HG03432 (cell line): ENCODE data around the gene CTNNA2.
A peak's percentile ranks its signal among the peaks of the same experiment; 100 is the strongest.

ENCODE experiments used
- ATAC-seq: cut with Tn5 transposase; IDR thresholded peaks from one replicate; pipeline ENCODE4 v1.9.1; 2021; ENCODE audit warnings: mild to moderate bottlenecking, moderate library complexity; ENCODE audit not compliant: unreplicated experiment

CTNNA2 gene

GRCh38 chr2:79844011-79844410 lies 331.2 kb downstream of the CTNNA2 start:
- ATAC-seq = no peak

DNA sequence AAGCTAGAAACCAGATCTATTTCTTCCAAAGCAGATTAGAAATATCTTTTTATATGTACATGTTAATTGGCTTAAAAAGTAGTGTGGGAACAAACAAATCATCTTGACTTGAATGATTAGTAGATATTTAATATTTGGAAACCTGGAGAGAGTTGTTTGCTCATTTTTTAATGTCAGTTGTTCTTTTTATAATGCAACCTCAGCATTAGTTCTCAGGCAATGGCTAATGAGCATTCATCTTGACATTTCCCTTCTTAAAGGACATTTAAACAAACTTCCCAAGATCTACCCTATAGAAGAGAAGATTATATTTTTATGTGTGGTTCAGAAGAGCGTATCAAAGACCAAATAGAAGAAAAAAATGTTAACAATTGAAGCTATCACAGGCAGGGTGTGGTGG lies 334.0 kb downstream of the CTNNA2 start:
- no peak for ATAC-seq

- no peak for ATAC-seq
Measured at GRCh38 chr2:79849241-79849640, 336.4 kb downstream of the CTNNA2 start.

- no peak for ATAC-seq
Measured at GRCh38 chr2:79849949-79850348, 337.1 kb downstream of the CTNNA2 start.

DNA sequence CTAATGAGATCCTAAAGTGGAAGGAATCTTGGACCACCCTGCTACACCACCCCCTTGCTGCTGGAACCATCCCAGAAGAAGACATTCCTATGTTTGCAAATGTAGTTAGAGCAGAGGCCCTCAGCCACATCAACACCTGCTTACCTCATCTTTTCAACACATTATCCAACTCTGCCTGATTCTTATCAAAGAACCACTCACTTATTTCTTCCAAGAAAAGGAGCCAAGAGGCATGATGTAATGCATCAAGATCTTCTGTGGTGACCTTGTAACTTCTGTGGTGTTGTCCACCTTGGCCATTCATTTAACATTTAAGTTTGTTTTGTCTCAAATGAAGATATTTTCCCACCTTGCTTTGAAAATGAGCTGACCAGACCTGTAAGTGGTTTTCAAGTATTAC lies 338.1 kb downstream of the CTNNA2 start:
- no peak for ATAC-seq

GRCh38 chr2:79855264-79856006 lies 342.6 kb downstream of the CTNNA2 start:
- no peak for ATAC-seq

GRCh38 chr2:79857888-79858287 lies 345.0 kb downstream of the CTNNA2 start:
- ATAC-seq = no peak

GRCh38 chr2:79860228-79861058 lies 347.6 kb downstream of the CTNNA2 start:
- ATAC-seq = no peak

DNA sequence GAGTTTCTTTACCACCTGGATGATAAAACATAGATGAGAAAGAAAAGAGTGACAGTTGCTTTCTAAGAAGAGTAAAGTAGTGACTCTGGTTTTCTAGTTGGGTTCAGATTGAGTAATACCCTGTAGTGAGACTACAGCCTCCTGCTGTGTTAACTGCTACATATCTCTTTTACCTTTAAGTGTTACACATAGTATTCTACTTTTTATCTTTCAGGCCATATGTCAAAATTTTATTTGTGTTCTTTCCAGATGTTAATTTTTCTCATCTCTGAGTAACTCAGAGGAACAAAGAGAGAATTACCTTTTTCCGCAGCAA lies 348.2 kb downstream of the CTNNA2 start:
- ATAC-seq = no peak

- ATAC-seq = no peak
Measured at GRCh38 chr2:79862756-79863155, 349.9 kb downstream of the CTNNA2 start.

DNA sequence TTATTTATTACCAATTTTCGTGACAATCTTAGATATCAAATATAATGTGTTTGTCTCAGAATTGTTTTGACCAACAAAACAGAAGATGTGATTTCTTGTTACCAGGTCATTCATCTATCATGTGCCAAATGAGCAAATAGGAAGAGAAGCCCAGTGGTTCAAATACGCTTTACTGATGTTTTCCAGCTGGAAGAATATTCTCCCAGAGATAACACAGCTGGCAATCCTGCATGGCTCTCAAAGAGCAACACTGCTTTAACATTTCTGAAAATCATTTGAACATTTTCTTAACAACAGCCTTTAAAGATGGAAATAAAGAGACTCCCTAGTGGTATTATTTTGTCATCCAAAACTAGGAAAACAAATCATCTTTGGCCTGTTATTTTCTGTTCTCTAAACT lies 359.8 kb downstream of the CTNNA2 start:
- ATAC-seq = no peak

GRCh38 chr2:79874015-79874414 lies 361.2 kb downstream of the CTNNA2 start:
- no peak for ATAC-seq

GRCh38 chr2:79876430-79876829 lies 363.6 kb downstream of the CTNNA2 start:
- ATAC-seq = no peak

GRCh38 chr2:79882548-79882947 lies 369.7 kb downstream of the CTNNA2 start:
- no peak for ATAC-seq

DNA sequence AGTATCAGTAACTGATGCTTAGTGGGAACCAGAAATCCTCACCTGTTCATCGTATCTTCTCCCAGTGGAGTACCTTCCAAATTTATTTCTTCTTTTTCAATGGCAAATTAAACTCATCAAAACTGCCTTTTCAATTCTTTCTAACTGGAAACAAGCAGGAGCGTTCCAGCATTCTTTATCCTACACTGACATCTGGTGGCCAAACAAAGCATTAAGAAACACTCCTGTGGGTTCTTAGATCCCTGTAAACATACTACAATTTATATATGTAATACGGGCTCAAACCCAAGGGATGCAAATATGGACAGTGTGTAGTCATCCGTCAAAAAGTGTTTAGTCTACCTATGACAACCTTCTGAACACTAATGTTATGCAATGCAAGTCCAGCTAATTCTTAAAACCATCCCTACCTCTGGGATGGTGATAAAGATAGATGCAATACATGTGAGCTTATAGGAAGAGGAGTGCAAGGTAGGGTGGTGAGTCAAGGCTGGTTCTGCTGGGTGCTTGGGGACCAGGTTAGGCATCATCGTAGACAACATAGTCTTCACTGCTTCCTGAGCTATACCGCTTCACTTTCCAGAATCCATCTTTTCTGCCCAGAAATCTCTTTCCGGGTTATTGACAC lies 375.0 kb downstream of the CTNNA2 start:
- ATAC-seq = peak; percentile 90

- no peak for ATAC-seq
Measured at GRCh38 chr2:79892123-79892522, 379.3 kb downstream of the CTNNA2 start.

DNA sequence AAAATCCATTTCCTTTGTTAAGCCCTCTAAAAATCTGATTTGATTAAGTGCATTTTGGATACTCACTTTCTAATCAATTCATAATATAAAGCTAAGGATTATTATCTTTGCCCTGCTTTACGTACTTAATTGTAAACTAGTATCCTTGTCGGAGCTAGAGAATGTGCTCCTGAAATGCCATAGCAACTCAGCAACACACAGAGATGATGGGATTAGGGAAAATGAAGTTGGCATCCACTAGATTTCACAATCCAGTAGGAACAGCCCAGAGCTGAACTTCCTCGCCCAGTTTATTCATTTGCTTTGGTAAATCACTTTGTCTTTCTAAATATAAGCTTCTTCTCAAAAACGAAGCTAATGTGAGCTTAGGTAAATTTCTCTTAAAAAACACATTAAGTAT lies 386.3 kb downstream of the CTNNA2 start:
- ATAC-seq = no peak

DNA sequence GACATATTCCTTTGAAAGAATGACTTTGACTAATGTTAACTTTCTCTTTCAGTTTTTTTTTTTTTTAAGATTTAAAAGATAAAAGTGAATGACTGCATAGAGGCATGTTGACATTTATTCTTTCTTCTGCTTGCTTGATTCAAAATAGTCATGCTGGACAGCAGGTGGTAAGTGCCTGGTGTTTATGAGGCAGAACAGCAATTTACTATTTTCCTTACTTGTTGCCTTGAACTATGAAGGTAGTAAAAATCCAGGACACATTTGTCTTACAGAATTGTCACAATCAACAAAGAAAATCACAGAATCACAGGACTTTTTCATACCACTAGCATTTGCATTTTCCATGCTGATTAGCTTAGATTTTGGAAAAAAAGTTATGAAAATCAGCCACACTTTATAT lies 388.3 kb downstream of the CTNNA2 start:
- no peak for ATAC-seq

- ATAC-seq = no peak
Measured at GRCh38 chr2:79903222-79904000, 390.6 kb downstream of the CTNNA2 start.

DNA sequence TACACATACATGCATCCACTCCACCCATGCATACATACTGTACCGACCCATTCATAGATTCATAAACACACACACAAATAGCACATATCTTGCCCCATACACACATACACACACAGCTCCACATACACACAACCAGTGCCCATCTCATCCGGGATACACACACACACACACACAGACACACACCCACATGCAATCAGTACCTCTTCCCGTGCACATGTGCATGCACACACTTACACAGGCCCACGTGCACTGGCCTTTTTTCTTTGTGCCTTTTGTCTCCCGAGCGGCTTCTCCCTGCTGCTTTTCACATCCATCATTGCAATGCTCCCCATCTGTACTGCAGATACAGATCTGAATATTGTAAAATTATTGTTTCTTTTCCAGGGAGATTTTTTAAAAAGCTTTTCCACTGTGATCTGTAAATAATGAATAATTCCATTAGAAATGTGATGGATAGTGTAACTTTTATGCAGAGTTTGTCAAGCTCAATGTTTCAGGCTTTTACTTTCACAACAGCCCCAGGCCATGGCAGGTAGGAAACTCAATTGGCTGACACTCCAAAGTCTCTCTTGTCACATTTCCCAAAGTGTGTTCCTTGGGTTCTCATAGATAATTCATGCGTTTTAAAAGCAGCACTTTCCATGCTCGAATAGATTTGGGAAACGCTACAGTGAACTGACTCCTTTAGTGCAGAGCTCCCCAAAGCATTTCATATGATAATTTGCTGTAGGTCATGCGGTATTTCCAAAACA lies 393.5 kb downstream of the CTNNA2 start:
- ATAC-seq = no peak

- no peak for ATAC-seq
Measured at GRCh38 chr2:79909521-79909920, 396.7 kb downstream of the CTNNA2 start.
